Prostate gland (tissue), 2 donors: ENCODE data around the gene GGNBP2. TPM values are rescaled to one million over a fixed set of nuclear protein-coding genes. Genes with fewer than 3 reads are reported as not detected.

ENCODE experiments used
- DNase-seq: peaks from one replicate; pipeline ENCODE4 v3.0.0-alpha.2; 2019; ENCODE audit warnings: low spot score
- H3K27ac ChIP-seq, 2 donors: fragments of 200-600 bp; sonication (generic); 2 replicates each; pipeline ENCODE4 v1.5.1; 2017 to 2019
- H3K27me3 ChIP-seq: fragments of 200-600 bp; sonication (generic); replicated peaks from 2 replicates; pipeline ENCODE4 v1.5.1; 2019; ENCODE audit not compliant: insufficient read depth
- H3K36me3 ChIP-seq, 2 donors: fragments of 200-600 bp; sonication (generic); 1 replicate in 1 of 2; 2 replicates in 1 of 2; pipeline versions ENCODE4 v1.5.1 to v1.8.1; 2017 to 2019
- H3K4me1 ChIP-seq: fragments of 200-600 bp; sonication (generic); replicated peaks from 2 replicates; pipeline ENCODE4 v1.5.1; 2019
- H3K4me3 ChIP-seq, 2 donors: fragments of 200-600 bp; sonication (generic); 2 replicates each; pipeline ENCODE4 v1.5.1; 2017 to 2019
- H3K9me3 ChIP-seq: fragments of 200-600 bp; sonication (generic); 2 replicates; pipeline ENCODE4 v1.5.1; 2017
- CTCF ChIP-seq, 4 experiments: fragments of 200-600 bp in 2 of 4; fragments of 450-650 bp in 2 of 4; sonication (generic) in 2 of 4; IDR thresholded peaks; 1 replicate in 3 of 4; 2 replicates in 1 of 4; pipeline ENCODE4 v1.5.1; 2016 to 2019; ENCODE audit warnings: antibody characterized with exemption in 4 of 4, mild to moderate bottlenecking in 2 of 4, moderate library complexity in 2 of 4
- POLR2A ChIP-seq: fragments of 450-650 bp; IDR thresholded peaks from one replicate; pipeline ENCODE4 v1.6.1; 2016; ENCODE audit warnings: antibody characterized with exemption, mild to moderate bottlenecking
- POLR2AphosphoS5 ChIP-seq: sonication (generic); formaldehyde crosslinking; IDR thresholded peaks from one replicate; pipeline ENCODE4 v1.6.1; 2017; ENCODE audit warnings: antibody characterized with exemption
- WGBS: methylation state at CpG from one replicate; pipeline ENCODE4 v1.1.5; 2018; 5-methylcytosine and 5-hydroxymethylcytosine counted together
- intact Hi-C: fragments of 100-400 bp; cut with DNase I; formaldehyde crosslinking; loops from one replicate; pipeline ENCODE4 v1.14.2; 2022
- total RNA-seq, 2 donors: library from RNA; depleted of rRNA; stranded (reverse); fragments of >200 nt; gene quantifications; one replicate each; pipeline ENCODE4 v1.1.0, GENCODE V29; 2016

The GGNBP2 gene
- total RNA-seq, 2 donors from 2014 or later: 34.8 to 71.7 TPM

- Histone ChIP-seq H3K27ac (no peak overlapping the region), H3K9me3 (no peaks in the 10 kb centered on the region), H3K36me3 (no peaks in the 10 kb centered on the region), H3K4me1 (no peaks in the 10 kb centered on the region), H3K4me3 (no peak overlapping the region), H3K27me3 (no peaks in the 10 kb centered on the region)
- intact Hi-C loops: no loop called here
- WGBS: 93% methylated on average over 13 of the region's 13 CpGs
- no peak for TF ChIP-seq CTCF (IDR thresholded peaks at IDR 0.05)
- DNase-seq: no peak
Measured at GRCh38 chr17:36598951-36599401, 54.3 kb downstream of the GGNBP2 start.

- Histone ChIP-seq H3K9me3 (no peaks in the 10 kb centered on the region), H3K27ac (no peak overlapping the region), H3K4me1 (no peaks in the 10 kb centered on the region), H3K36me3 (no peaks in the 10 kb centered on the region), H3K27me3 (no peaks in the 10 kb centered on the region), H3K4me3 (no peak overlapping the region)
- no peak for DNase-seq
- intact Hi-C loops: no loop called here
- 95% methylated on average over 11 of the region's 11 CpGs for WGBS
- no peak for TF ChIP-seq POLR2A
- TF ChIP-seq CTCF (IDR thresholded peaks at IDR 0.05): no peak
- no peak for TF ChIP-seq POLR2AphosphoS5
Measured at GRCh38 chr17:36599546-36600250, 55.0 kb downstream of the GGNBP2 start.

- intact Hi-C loops: no loop called here
- WGBS: 69% methylated on average over 3 of the region's 3 CpGs
- peak overlapping the region in 1 of 2 donors; percentile 78 for H3K27ac ChIP-seq
Measured at GRCh38 chr17:36600465-36600864, 55.7 kb downstream of the GGNBP2 start.

GRCh38 chr17:36600936-36601302, 56.2 kb downstream of the GGNBP2 start:
- Histone ChIP-seq H3K4me1 (no peaks in the 10 kb centered on the region), H3K4me3 (peak overlapping the region; percentile 54 to 89), H3K9me3 (no peaks in the 10 kb centered on the region), H3K36me3 (no peaks in the 10 kb centered on the region), H3K27ac (peak overlapping the region; percentile 64 to 78), H3K27me3 (no peaks in the 10 kb centered on the region)
- no peak for DNase-seq
- WGBS: 7% methylated on average over 10 of the region's 10 CpGs
- intact Hi-C loops: no loop called here
- TF ChIP-seq POLR2A (no peak), CTCF (IDR thresholded peaks at IDR 0.05) (no peak), POLR2AphosphoS5 (no peak)

More at GRCh38 chr17:36600465-36600864, 55.7 kb downstream of the GGNBP2 start:
- no peak for DNase-seq
- H3K36me3 ChIP-seq: no peaks in the 10 kb centered on the region
- H3K4me3 ChIP-seq: no peak overlapping the region
- H3K27me3 ChIP-seq: no peaks in the 10 kb centered on the region
- TF ChIP-seq CTCF (IDR thresholded peaks at IDR 0.05) (no peak), POLR2A (no peak), POLR2AphosphoS5 (no peak)
- H3K4me1 ChIP-seq: no peaks in the 10 kb centered on the region
- no peaks in the 10 kb centered on the region for H3K9me3 ChIP-seq
